ENCODE measurements around the gene NUP54.

DNA sequence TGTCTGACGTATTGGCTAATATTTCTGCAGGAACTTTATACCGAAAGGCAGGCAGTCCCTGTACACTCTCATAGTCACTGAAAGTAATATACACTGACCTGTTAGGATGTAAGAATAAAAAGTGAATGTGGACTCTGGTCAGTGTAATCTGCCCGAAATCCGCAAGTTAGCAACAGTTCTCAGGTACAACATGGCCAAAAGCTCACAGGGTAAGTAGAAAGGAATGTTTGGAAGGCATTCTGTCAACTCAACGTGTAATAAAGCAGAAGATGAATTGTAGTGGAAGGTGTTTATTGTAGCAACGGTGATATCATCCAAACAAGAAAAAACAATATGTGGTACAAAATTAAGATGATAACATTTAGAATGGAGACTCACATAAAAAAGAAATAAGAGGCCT lies 26.0 kb upstream of the NUP54 start:
- TF ChIP-seq GABPA (IDR thresholded peaks at IDR 0.05; ENCODE audit: low read depth) (no peak), POLR2AphosphoS5 (IDR thresholded peaks at IDR 0.05; ENCODE audit: low read depth) (no peak), SPI1 (IDR thresholded peaks at IDR 0.05; ENCODE audit: borderline replicate concordance, low read depth) (no peak)
- TF ChIP-seq, protein P1, sequence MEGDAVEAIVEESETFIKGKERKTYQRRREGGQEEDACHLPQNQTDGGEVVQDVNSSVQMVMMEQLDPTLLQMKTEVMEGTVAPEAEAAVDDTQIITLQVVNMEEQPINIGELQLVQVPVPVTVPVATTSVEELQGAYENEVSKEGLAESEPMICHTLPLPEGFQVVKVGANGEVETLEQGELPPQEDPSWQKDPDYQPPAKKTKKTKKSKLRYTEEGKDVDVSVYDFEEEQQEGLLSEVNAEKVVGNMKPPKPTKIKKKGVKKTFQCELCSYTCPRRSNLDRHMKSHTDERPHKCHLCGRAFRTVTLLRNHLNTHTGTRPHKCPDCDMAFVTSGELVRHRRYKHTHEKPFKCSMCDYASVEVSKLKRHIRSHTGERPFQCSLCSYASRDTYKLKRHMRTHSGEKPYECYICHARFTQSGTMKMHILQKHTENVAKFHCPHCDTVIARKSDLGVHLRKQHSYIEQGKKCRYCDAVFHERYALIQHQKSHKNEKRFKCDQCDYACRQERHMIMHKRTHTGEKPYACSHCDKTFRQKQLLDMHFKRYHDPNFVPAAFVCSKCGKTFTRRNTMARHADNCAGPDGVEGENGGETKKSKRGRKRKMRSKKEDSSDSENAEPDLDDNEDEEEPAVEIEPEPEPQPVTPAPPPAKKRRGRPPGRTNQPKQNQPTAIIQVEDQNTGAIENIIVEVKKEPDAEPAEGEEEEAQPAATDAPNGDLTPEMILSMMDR (IDR thresholded peaks at IDR 0.05; ENCODE audit: insufficient read depth, low read length): no peak
- TF ChIP-seq, protein P2, sequence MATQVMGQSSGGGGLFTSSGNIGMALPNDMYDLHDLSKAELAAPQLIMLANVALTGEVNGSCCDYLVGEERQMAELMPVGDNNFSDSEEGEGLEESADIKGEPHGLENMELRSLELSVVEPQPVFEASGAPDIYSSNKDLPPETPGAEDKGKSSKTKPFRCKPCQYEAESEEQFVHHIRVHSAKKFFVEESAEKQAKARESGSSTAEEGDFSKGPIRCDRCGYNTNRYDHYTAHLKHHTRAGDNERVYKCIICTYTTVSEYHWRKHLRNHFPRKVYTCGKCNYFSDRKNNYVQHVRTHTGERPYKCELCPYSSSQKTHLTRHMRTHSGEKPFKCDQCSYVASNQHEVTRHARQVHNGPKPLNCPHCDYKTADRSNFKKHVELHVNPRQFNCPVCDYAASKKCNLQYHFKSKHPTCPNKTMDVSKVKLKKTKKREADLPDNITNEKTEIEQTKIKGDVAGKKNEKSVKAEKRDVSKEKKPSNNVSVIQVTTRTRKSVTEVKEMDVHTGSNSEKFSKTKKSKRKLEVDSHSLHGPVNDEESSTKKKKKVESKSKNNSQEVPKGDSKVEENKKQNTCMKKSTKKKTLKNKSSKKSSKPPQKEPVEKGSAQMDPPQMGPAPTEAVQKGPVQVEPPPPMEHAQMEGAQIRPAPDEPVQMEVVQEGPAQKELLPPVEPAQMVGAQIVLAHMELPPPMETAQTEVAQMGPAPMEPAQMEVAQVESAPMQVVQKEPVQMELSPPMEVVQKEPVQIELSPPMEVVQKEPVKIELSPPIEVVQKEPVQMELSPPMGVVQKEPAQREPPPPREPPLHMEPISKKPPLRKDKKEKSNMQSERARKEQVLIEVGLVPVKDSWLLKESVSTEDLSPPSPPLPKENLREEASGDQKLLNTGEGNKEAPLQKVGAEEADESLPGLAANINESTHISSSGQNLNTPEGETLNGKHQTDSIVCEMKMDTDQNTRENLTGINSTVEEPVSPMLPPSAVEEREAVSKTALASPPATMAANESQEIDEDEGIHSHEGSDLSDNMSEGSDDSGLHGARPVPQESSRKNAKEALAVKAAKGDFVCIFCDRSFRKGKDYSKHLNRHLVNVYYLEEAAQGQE (IDR thresholded peaks at IDR 0.05; ENCODE audit: insufficient replicate concordance, low read depth): no peak

Data from HL-60 (cell line).